Neural cell (in vitro differentiated cells): ENCODE measurements around the gene FDPS. TPM values are rescaled to one million over a fixed set of nuclear protein-coding genes. Genes with fewer than 3 reads are reported as not detected.

Experiments
- H2AFZ ChIP-seq: fragments of 200-600, 300-800 bp; sonication (generic), shearing (Covaris generic); 2 replicates; pipeline ENCODE4 v1.6.0; 2014; ENCODE audit warnings: low read depth, mild to moderate bottlenecking, antibody characterized with exemption, low read length, moderate library complexity
- H3F3A ChIP-seq: fragments of 200-600 bp; shearing (Covaris generic); 2 replicates; pipeline ENCODE4 v1.6.1; 2016; ENCODE audit warnings: mild to moderate bottlenecking, moderate library complexity, mixed read lengths, antibody characterized with exemption, low read length; ENCODE audit not compliant: insufficient read depth, poor library complexity, severe bottlenecking
- H3K27ac ChIP-seq: fragments of 200-600, 300-800 bp; sonication (generic), shearing (Covaris generic); 2 replicates; pipeline ENCODE4 v1.5.1; 2014; ENCODE audit warnings: mild to moderate bottlenecking, low read length, moderate library complexity
- H3K27me3 ChIP-seq: fragments of 300-800, 200-600 bp; sonication (generic), shearing (Covaris generic); 2 replicates; pipeline ENCODE4 v1.6.0; 2014; ENCODE audit warnings: mild to moderate bottlenecking, low read depth, low read length, moderate library complexity; ENCODE audit not compliant: insufficient read depth
- H3K36me3 ChIP-seq: fragments of 300-800, 200-600 bp; sonication (generic), shearing (Covaris generic); 2 replicates; pipeline ENCODE4 v1.5.1; 2014; ENCODE audit warnings: mild to moderate bottlenecking, antibody characterized with exemption, low read length, moderate library complexity; ENCODE audit not compliant: insufficient read depth
- H3K4me2 ChIP-seq: fragments of 300-800, 200-600 bp; sonication (generic), shearing (Covaris generic); 2 replicates; pipeline ENCODE4 v1.6.0; 2014; ENCODE audit warnings: mild to moderate bottlenecking, low read length
- H3K4me3 ChIP-seq: fragments of 300-800, 200-600 bp; sonication (generic), shearing (Covaris generic); 2 replicates; pipeline ENCODE4 v1.5.1; 2014; ENCODE audit warnings: mild to moderate bottlenecking, low read length, moderate library complexity
- H3K79me2 ChIP-seq: fragments of 200-600 bp; shearing (Covaris generic); replicated peaks from 2 replicates; pipeline ENCODE4 v1.6.0; 2014; ENCODE audit warnings: mild to moderate bottlenecking, low read length, moderate library complexity; ENCODE audit not compliant: insufficient read depth
- H3K9ac ChIP-seq: fragments of 300-800, 200-600 bp; sonication (generic), shearing (Covaris generic); 2 replicates; pipeline ENCODE4 v1.6.1; 2016; ENCODE audit warnings: mild to moderate bottlenecking, low read length, mixed read lengths
- H3K9me2 ChIP-seq: fragments of 200-600 bp; shearing (Covaris generic); 2 replicates; pipeline ENCODE4 v1.6.1; 2016; ENCODE audit warnings: mild to moderate bottlenecking, low read length, mixed read lengths; ENCODE audit not compliant: insufficient read depth
- H3K9me3 ChIP-seq: fragments of 200-600, 300-800 bp; sonication (generic), shearing (Covaris generic); 2 replicates; pipeline ENCODE4 v1.6.1; 2016; ENCODE audit warnings: mild to moderate bottlenecking, mixed run types, low read length, moderate library complexity, mixed read lengths
- H4K20me1 ChIP-seq: fragments of 200-600 bp; shearing (Covaris generic); 2 replicates; pipeline ENCODE4 v1.6.1; 2016; ENCODE audit warnings: mild to moderate bottlenecking, mixed run types; ENCODE audit not compliant: insufficient read depth
- EP300 ChIP-seq: fragments of 450-650 bp; conservative IDR thresholded peaks from 2 replicates; pipeline ENCODE4 v1.6.1; 2014; ENCODE audit warnings: antibody characterized with exemption, mild to moderate bottlenecking, moderate library complexity; ENCODE audit not compliant: poor library complexity, severe bottlenecking
- EZH2 ChIP-seq: fragments of 200-600, 300-800 bp; shearing (Covaris generic), sonication (generic); IDR thresholded peaks from 2 replicates; pipeline ENCODE4 v1.6.1; 2014; ENCODE audit warnings: antibody characterized with exemption, low read length, borderline replicate concordance, mild to moderate bottlenecking; ENCODE audit not compliant: insufficient read depth, poor library complexity, severe bottlenecking
- MXI1 ChIP-seq: fragments of 450-650 bp; conservative IDR thresholded peaks from 2 replicates; pipeline ENCODE4 v1.6.1; 2014; ENCODE audit warnings: antibody characterized with exemption, mild to moderate bottlenecking; ENCODE audit not compliant: poor library complexity, severe bottlenecking
- POLR2AphosphoS5 ChIP-seq: IDR thresholded peaks from 2 replicates; pipeline ENCODE4 v1.6.1; 2012
- RAD21 ChIP-seq: fragments of 450-650 bp; conservative IDR thresholded peaks from 2 replicates; pipeline ENCODE4 v1.6.1; 2014; ENCODE audit warnings: antibody characterized with exemption, mild to moderate bottlenecking, moderate library complexity
- SMC3 ChIP-seq: fragments of 450-650 bp; conservative IDR thresholded peaks from 2 replicates; pipeline ENCODE4 v1.6.1; 2014; ENCODE audit warnings: antibody characterized with exemption, mild to moderate bottlenecking, moderate library complexity; ENCODE audit not compliant: poor library complexity
- TAF1 ChIP-seq: IDR thresholded peaks from 2 replicates; pipeline ENCODE4 v1.6.1; 2012; ENCODE audit warnings: low read depth
- polyA plus RNA-seq: library from polyadenylated mRNA; depleted of rRNA; stranded (reverse); fragments of >200 nt; gene quantifications from 2 replicates; pipeline ENCODE4 v1.2.3, GENCODE V29; 2014
- TF ChIP-seq, protein P1 (sequence below): IDR thresholded peaks from 2 replicates; pipeline ENCODE4 v1.6.1; 2012; ENCODE audit warnings: borderline replicate concordance

FDPS gene
- polyA plus RNA-seq, 1 donor from 2014 or later: 235 TPM

GRCh38 chr1:155279268-155279667 lies 29.4 kb upstream of the FDPS start:
- H4K20me1 ChIP-seq: no peaks in the 10 kb centered on the region
- H3K79me2 ChIP-seq: no peaks in the 10 kb centered on the region
- H3K9ac ChIP-seq: peak overlapping the region; percentile 97
- H3K27me3 ChIP-seq: no peaks in the 10 kb centered on the region
- peak overlapping the region; percentile 98 for H3K4me2 ChIP-seq
- no peaks in the 10 kb centered on the region for H3K9me2 ChIP-seq
- peak overlapping the region; percentile 100 for H3K27ac ChIP-seq
- H3F3A ChIP-seq: peaks cover 10% of the 10 kb centered on the region
- peak overlapping the region; percentile 96 for H3K4me3 ChIP-seq
- no peaks in the 10 kb centered on the region for H3K36me3 ChIP-seq
- peak overlapping the region; percentile 86 for H2AFZ ChIP-seq
- H3K9me3 ChIP-seq: no peaks in the 10 kb centered on the region
- TF ChIP-seq, protein P1, sequence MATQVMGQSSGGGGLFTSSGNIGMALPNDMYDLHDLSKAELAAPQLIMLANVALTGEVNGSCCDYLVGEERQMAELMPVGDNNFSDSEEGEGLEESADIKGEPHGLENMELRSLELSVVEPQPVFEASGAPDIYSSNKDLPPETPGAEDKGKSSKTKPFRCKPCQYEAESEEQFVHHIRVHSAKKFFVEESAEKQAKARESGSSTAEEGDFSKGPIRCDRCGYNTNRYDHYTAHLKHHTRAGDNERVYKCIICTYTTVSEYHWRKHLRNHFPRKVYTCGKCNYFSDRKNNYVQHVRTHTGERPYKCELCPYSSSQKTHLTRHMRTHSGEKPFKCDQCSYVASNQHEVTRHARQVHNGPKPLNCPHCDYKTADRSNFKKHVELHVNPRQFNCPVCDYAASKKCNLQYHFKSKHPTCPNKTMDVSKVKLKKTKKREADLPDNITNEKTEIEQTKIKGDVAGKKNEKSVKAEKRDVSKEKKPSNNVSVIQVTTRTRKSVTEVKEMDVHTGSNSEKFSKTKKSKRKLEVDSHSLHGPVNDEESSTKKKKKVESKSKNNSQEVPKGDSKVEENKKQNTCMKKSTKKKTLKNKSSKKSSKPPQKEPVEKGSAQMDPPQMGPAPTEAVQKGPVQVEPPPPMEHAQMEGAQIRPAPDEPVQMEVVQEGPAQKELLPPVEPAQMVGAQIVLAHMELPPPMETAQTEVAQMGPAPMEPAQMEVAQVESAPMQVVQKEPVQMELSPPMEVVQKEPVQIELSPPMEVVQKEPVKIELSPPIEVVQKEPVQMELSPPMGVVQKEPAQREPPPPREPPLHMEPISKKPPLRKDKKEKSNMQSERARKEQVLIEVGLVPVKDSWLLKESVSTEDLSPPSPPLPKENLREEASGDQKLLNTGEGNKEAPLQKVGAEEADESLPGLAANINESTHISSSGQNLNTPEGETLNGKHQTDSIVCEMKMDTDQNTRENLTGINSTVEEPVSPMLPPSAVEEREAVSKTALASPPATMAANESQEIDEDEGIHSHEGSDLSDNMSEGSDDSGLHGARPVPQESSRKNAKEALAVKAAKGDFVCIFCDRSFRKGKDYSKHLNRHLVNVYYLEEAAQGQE: no peak
- TF ChIP-seq POLR2AphosphoS5: peak; percentile 13

- Histone ChIP-seq H3K27me3 (no peaks in the 10 kb centered on the region), H3K9me2 (no peaks in the 10 kb centered on the region), H3K9me3 (no peaks in the 10 kb centered on the region), H3K36me3 (no peaks in the 10 kb centered on the region), H3K27ac (no peak overlapping the region), H4K20me1 (no peaks in the 10 kb centered on the region), H3K9ac (no peak overlapping the region), H2AFZ (no peak overlapping the region), H3K4me3 (no peak overlapping the region), H3K4me2 (no peak overlapping the region), H3K79me2 (no peaks in the 10 kb centered on the region), H3F3A (peaks cover 10% of the 10 kb centered on the region)
- TF ChIP-seq EZH2 (no peak), SMC3 (no peak), RAD21 (no peak), TAF1 (no peak), EP300 (no peak), MXI1 (no peak), POLR2AphosphoS5 (no peak)
- TF ChIP-seq, protein P1: no peak
Observed at GRCh38 chr1:155282488-155283091, 26.1 kb upstream of the FDPS start.
